WTC11 (cell line): ENCODE results near the gene NOXA1.

Experiments used
- KAT7 ChIP-seq: sonication (generic); formaldehyde crosslinking; IDR thresholded peaks from 2 replicates; pipeline ENCODE4 v1.8.1; 2023; ENCODE audit warnings: missing genetic modification reagents, mild to moderate bottlenecking, borderline replicate concordance
- TF ChIP-seq, protein P1 (sequence below): sonication (generic); formaldehyde crosslinking; IDR thresholded peaks from 2 replicates; pipeline ENCODE4 v1.8.0; 2022; ENCODE audit warnings: mild to moderate bottlenecking, missing genetic modification reagents
- TF ChIP-seq, protein P2 (sequence below): fragments of 200-600 bp; IDR thresholded peaks from 2 replicates; pipeline ENCODE4 v1.8.0; 2022; ENCODE audit warnings: antibody characterized with exemption
- TF ChIP-seq, protein P3 (sequence below): sonication (generic); formaldehyde crosslinking; IDR thresholded peaks from 2 replicates; pipeline ENCODE4 v1.8.1; 2022; ENCODE audit warnings: mild to moderate bottlenecking, missing genetic modification reagents, moderate library complexity, borderline replicate concordance

DNA sequence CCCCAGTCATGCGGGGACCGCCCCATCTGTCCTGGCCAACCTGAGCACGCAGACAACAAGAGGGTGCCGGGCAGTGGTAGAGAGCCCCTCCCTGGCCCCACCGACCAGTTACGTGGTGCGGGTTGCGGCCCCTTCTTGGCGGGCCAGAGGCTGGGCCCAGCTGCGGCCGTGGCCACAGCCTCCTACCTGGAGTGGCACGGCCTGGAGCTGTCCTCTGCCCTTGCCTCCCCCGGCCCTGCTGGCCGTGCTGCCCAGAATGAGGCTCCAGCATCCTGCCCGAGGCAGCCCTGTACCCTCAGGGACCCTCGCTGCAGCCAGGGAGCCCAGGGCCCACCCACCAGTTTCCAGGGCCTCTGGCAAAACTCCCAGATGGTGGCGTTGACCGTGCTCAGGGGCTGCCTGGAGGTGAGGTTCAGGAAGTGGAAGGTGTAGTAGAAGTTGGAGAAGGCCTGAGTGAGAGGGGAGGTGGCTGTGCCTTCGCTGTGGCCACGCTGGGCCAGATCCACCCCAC, 12.2 kb downstream of the NOXA1 start:
- TF ChIP-seq, protein P1, sequence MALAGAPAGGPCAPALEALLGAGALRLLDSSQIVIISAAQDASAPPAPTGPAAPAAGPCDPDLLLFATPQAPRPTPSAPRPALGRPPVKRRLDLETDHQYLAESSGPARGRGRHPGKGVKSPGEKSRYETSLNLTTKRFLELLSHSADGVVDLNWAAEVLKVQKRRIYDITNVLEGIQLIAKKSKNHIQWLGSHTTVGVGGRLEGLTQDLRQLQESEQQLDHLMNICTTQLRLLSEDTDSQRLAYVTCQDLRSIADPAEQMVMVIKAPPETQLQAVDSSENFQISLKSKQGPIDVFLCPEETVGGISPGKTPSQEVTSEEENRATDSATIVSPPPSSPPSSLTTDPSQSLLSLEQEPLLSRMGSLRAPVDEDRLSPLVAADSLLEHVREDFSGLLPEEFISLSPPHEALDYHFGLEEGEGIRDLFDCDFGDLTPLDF (CRISPR knock-in tag) = no peak
- TF ChIP-seq, protein P2, sequence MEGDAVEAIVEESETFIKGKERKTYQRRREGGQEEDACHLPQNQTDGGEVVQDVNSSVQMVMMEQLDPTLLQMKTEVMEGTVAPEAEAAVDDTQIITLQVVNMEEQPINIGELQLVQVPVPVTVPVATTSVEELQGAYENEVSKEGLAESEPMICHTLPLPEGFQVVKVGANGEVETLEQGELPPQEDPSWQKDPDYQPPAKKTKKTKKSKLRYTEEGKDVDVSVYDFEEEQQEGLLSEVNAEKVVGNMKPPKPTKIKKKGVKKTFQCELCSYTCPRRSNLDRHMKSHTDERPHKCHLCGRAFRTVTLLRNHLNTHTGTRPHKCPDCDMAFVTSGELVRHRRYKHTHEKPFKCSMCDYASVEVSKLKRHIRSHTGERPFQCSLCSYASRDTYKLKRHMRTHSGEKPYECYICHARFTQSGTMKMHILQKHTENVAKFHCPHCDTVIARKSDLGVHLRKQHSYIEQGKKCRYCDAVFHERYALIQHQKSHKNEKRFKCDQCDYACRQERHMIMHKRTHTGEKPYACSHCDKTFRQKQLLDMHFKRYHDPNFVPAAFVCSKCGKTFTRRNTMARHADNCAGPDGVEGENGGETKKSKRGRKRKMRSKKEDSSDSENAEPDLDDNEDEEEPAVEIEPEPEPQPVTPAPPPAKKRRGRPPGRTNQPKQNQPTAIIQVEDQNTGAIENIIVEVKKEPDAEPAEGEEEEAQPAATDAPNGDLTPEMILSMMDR = no peak
- no peak for TF ChIP-seq KAT7 (CRISPR knock-in tag)
- TF ChIP-seq, protein P3, sequence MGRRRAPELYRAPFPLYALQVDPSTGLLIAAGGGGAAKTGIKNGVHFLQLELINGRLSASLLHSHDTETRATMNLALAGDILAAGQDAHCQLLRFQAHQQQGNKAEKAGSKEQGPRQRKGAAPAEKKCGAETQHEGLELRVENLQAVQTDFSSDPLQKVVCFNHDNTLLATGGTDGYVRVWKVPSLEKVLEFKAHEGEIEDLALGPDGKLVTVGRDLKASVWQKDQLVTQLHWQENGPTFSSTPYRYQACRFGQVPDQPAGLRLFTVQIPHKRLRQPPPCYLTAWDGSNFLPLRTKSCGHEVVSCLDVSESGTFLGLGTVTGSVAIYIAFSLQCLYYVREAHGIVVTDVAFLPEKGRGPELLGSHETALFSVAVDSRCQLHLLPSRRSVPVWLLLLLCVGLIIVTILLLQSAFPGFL = no peak
